Measurements from ENCODE around the gene PLEKHH2.
"Not testable (repeated sequence)": the region's sequence is repeated elsewhere in the genome, so short reads cannot be mapped to it uniquely, and the experiment has no call there.

- TF ChIP-seq CTCF (conservative IDR thresholded peaks at IDR 0.05 in 1 of 2, IDR thresholded peaks at IDR 0.05 in 1 of 2; ENCODE audit: extremely low read depth in 1 of 2, insufficient read depth in 1 of 2, low read depth in 1 of 2, low read length in 2 of 2); EZH2 (IDR thresholded peaks at IDR 0.05; ENCODE audit: borderline replicate concordance, low read length): not testable (repeated sequence)
Observed at GRCh38 chr2:43698140-43698539, 61.1 kb downstream of the PLEKHH2 start.
